ENCODE measurements around the gene SMIM24. TPM values are rescaled to one million over a fixed set of nuclear protein-coding genes. Genes with fewer than 3 reads are reported as not detected.
A peak's percentile ranks its signal among the peaks of the same experiment; 100 is the strongest.
"Not testable (repeated sequence)": the region's sequence is repeated elsewhere in the genome, so short reads cannot be mapped to it uniquely, and the experiment has no call there.

Gene SMIM24
- total and polyA plus RNA-seq, 10 donors = 0.63 to 3.0 (median 1.3) TPM; not detected in 3

DNA sequence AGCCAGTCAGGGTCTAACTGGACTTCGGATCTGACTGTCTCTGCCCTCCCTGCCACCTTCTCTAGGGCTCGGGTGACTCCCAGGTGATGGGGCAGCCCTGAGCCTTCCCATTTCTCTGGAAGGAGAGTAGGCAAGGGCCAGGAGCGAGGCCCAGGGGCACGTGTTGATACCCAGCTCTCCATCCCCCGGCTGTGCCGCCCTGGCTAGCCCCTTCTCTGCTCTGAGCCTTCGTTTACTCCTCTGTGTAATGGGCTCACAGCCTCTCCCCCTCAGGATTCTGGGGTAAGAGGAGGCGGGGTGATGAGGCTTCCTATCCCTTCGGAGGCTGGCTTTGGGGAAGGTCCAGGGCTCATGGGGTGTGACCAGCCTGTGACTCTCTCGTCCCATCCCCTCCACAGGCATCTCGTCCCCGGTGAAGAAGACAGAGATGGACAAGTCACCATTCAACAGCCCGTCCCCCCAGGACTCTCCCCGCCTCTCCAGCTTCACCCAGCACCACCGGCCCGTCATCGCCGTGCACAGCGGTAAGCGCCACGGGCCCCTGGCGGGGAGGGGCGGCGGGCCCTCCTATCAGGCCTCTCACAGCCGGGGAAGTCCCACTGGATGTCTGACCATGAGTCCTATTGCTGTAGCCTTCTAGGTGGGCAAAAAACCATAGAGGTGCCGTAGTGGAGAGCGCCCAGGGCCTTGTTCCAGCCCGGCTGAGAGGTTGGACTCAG, 31.6 kb downstream of the SMIM24 start:
- 94 to 98% (median 95%) methylated on average over 28 of the region's 28 CpGs for WGBS, 5 donors
- intact Hi-C loops (cut with DNase I; ENCODE audit: low total_unique reads) = no loop called here
- TF ChIP-seq POLR2A (IDR thresholded peaks at IDR 0.05) (no peak), POLR2AphosphoS5 (IDR thresholded peaks at IDR 0.05) (no peak)
- TF ChIP-seq, protein P1, sequence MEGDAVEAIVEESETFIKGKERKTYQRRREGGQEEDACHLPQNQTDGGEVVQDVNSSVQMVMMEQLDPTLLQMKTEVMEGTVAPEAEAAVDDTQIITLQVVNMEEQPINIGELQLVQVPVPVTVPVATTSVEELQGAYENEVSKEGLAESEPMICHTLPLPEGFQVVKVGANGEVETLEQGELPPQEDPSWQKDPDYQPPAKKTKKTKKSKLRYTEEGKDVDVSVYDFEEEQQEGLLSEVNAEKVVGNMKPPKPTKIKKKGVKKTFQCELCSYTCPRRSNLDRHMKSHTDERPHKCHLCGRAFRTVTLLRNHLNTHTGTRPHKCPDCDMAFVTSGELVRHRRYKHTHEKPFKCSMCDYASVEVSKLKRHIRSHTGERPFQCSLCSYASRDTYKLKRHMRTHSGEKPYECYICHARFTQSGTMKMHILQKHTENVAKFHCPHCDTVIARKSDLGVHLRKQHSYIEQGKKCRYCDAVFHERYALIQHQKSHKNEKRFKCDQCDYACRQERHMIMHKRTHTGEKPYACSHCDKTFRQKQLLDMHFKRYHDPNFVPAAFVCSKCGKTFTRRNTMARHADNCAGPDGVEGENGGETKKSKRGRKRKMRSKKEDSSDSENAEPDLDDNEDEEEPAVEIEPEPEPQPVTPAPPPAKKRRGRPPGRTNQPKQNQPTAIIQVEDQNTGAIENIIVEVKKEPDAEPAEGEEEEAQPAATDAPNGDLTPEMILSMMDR (IDR thresholded peaks at IDR 0.05 in 8 of 11, conservative IDR thresholded peaks at IDR 0.05 in 3 of 11) = no peak

DNA sequence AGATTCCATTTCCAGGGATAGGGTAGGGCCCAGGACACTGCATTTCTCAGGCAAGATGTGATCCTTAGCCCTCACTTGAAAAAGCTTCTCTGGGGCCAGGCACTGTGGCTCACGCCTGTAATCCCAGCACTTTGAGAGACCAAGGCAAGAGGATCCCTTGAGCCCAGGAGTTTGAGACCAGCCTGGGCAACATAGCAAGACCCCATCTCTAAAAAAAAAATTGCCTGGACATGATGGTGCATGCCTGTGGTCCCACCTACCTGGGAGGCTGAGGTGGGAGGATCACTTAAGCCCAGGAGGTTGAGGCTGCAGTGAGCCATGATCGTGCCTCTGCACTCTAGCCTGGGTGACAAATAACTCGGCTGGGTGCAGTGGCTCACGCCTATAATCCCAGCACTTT, 33.7 kb downstream of the SMIM24 start:
- DNase-seq; H3K4me3 ChIP-seq; intact Hi-C loops (cut with DNase I; ENCODE audit: low total_unique reads); H3K27me3 ChIP-seq (replicated peaks in 1 of 7); H3K9me3 ChIP-seq: not testable (repeated sequence)
- H3K27ac ChIP-seq = peak overlapping the region in 3 of 8 donors; percentile 3 to 46 (median 8)
- peaks cover 0 to 90% (median 24%) of the 10 kb centered on the region in 6 donors for H3K36me3 ChIP-seq
- WGBS, 5 donors = 90 to 98% (median 94%) methylated on average over 3 to 4 of the region's 4 CpGs
- peaks cover 10 to 55% (median 33%) of the 10 kb centered on the region in 6 donors for H3K4me1 ChIP-seq

More for the DNA sequence above, 31.6 kb downstream of the SMIM24 start:
- Histone ChIP-seq H3K27me3 (replicated peaks in 1 of 7) (no peaks in the 10 kb centered on the region), H3K4me3 (no peak overlapping the region), H3K4me1 (peaks cover 8 to 34% (median 23%) of the 10 kb centered on the region in 6 donors), H3K9me3 (no peaks in the 10 kb centered on the region), H3K36me3 (peaks cover 0 to 98% (median 42%) of the 10 kb centered on the region in 6 donors), H3K27ac (peak overlapping the region in 2 of 8 donors; percentile 0 to 11)
- DNase-seq = no peak

DNA sequence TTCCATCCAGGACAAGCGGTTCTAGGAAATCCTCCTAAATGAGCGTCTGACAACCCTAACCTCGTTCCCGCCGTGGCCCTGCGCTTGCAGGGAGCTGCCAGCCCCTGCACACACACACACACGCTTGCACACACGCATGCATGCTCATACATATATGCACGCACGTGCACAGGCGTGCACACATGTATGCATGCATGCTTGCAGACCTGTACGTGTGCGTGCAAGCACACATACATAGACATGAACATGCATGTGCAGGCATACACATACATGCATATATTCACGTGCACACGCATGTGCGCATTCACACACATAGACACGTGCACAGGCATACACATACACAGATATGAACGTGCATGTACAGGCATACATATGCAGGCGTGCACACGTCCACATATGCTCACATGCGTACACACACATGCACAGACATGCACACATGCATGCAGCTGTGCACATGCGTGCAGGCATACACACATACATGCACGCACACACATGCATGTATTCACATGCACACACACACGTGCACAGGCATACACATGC, 35.6 kb downstream of the SMIM24 start:
- H3K27me3 ChIP-seq (replicated peaks in 1 of 7) = no peaks in the 10 kb centered on the region
- 58 to 72% (median 67%) methylated on average over 13 to 24 of the region's 24 CpGs for WGBS, 5 donors
- intact Hi-C loops (cut with DNase I; ENCODE audit: low total_unique reads) = no loop called here
- H3K4me3 ChIP-seq = peak overlapping the region in 1 of 8 donors; percentile 4
- H3K4me1 ChIP-seq = peaks cover 10 to 64% (median 38%) of the 10 kb centered on the region in 6 donors
- peaks cover 0 to 89% (median 12%) of the 10 kb centered on the region in 6 donors for H3K36me3 ChIP-seq
- TF ChIP-seq POLR2AphosphoS5 (IDR thresholded peaks at IDR 0.05) (peak; percentile 22 to 63 (median 61)), POLR2A (IDR thresholded peaks at IDR 0.05) (no peak)
- H3K9me3 ChIP-seq = no peaks in the 10 kb centered on the region
- no peak for DNase-seq
- peak overlapping the region in 2 of 8 donors; percentile 73 to 78 for H3K27ac ChIP-seq

DNA sequence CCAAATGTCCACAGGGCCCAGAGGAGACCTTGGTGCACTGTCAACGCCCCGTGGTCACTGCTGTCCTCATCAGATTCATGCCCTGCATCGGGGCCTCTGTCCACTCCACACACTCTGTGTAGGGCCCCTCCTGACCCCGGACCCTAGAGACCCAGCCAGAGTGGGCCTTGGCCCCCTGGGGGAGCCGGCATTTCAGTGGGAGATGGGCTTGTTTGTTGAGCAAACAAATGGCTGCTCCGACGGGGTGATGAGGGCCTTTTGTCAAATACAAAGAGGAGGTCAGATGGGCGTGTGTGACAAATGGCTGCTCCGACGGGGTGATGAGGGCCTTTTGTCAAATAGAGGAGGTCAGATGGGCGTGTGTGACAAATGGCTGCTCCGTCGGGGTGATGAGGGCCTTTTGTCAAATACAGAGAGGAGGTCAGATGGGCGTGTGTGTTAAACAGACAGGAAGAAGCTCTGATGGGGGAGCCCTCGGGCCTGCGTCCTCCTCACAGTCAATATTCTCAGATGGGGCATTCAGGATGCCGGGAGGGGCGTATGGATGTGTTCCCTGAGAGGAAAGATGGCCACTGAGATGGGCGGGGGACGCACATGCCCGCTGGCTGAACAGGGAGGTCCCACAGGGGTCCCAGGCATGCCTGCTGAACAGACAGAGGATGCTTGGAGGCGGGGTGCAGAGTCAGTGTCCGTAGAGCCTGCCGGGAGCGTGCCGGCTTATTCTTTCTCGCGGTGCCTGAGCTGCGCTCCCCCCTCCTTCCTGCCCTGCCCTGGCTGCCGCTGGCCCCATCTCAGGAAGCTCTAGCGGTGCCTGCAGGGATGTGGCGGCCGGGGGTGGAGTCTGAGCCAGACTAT, 36.3 kb downstream of the SMIM24 start:
- peaks cover 0 to 86% (median 6%) of the 10 kb centered on the region in 6 donors for H3K36me3 ChIP-seq

More for the DNA sequence above, 36.3 kb downstream of the SMIM24 start:
- intact Hi-C loops (cut with DNase I; ENCODE audit: low total_unique reads) = no loop called here
- WGBS, 5 donors = 30 to 60% (median 38%) methylated on average over 21 to 33 of the region's 33 CpGs
- H3K27ac ChIP-seq = peak overlapping the region in 6 of 8 donors; percentile 13 to 78 (median 70)
- TF ChIP-seq POLR2AphosphoS5 (IDR thresholded peaks at IDR 0.05) = peak; percentile 47 to 84 (median 80)
- TF ChIP-seq, protein P1 (IDR thresholded peaks at IDR 0.05 in 8 of 11, conservative IDR thresholded peaks at IDR 0.05 in 3 of 11) = peak in 1 of 11 experiments; percentile 19
- TF ChIP-seq POLR2A (IDR thresholded peaks at IDR 0.05) = no peak
- H3K4me1 ChIP-seq = peaks cover 10 to 64% (median 38%) of the 10 kb centered on the region in 6 donors
- H3K27me3 ChIP-seq (replicated peaks in 1 of 7) = no peaks in the 10 kb centered on the region
- H3K9me3 ChIP-seq = no peaks in the 10 kb centered on the region
- H3K4me3 ChIP-seq = peak overlapping the region in 1 of 8 donors; percentile 4
- DNase-seq = peak; percentile 85

Measured in spleen (tissue), 11 donors.